HepG2 (cell line): Measurements from ENCODE around the gene TK2. TPM values are rescaled to one million over a fixed set of nuclear protein-coding genes. Genes with fewer than 3 reads are reported as not detected.

Experiments
- AHDC1 ChIP-seq: sonication (generic); formaldehyde crosslinking; IDR thresholded peaks from 2 replicates; pipeline ENCODE4 v1.5.1; 2020; ENCODE audit warnings: mild to moderate bottlenecking, missing genetic modification reagents, borderline replicate concordance
- ATF2 ChIP-seq: sonication (generic); formaldehyde crosslinking; IDR thresholded peaks from 2 replicates; pipeline ENCODE4 v1.4.0; 2020; ENCODE audit warnings: missing genetic modification reagents
- ATF6 ChIP-seq: sonication (generic); formaldehyde crosslinking; conservative IDR thresholded peaks from 2 replicates; pipeline ENCODE4 v1.4.0; 2020; ENCODE audit warnings: missing genetic modification reagents
- HBP1 ChIP-seq: IDR thresholded peaks from 2 replicates; pipeline ENCODE4 v1.6.1; 2016; ENCODE audit warnings: low read depth, control low read depth
- HOMEZ ChIP-seq: IDR thresholded peaks from 2 replicates; pipeline ENCODE4 v1.6.1; 2016; ENCODE audit warnings: low read depth
- MBD4 ChIP-seq: IDR thresholded peaks from 2 replicates; pipeline ENCODE4 v1.6.1; 2012; ENCODE audit warnings: low read length, inconsistent platforms, borderline replicate concordance
- TBL1XR1 ChIP-seq: fragments of 150-350 bp; IDR thresholded peaks from 2 replicates; pipeline ENCODE4 v1.6.1; 2014; ENCODE audit warnings: borderline replicate concordance, low read length; ENCODE audit not compliant: partially characterized antibody
- ZBTB26 ChIP-seq: IDR thresholded peaks from 2 replicates; pipeline ENCODE4 v1.6.1; 2016; ENCODE audit warnings: missing compliant biosample characterization, missing genetic modification reagents, borderline replicate concordance
- ZBTB42 ChIP-seq: sonication (generic); formaldehyde crosslinking; IDR thresholded peaks from 2 replicates; pipeline ENCODE4 v1.5.0; 2020; ENCODE audit warnings: mild to moderate bottlenecking, missing genetic modification reagents
- ZNF180 ChIP-seq: sonication (generic); formaldehyde crosslinking; IDR thresholded peaks from 2 replicates; pipeline ENCODE4 v1.4.0; 2020; ENCODE audit warnings: low read depth, missing genetic modification reagents, borderline replicate concordance
- ZNF484 ChIP-seq: sonication (generic); formaldehyde crosslinking; IDR thresholded peaks from 2 replicates; pipeline ENCODE4 v1.5.1; 2020; ENCODE audit warnings: mild to moderate bottlenecking, low read depth, missing genetic modification reagents, borderline replicate concordance
- ZNF512 ChIP-seq: sonication (generic); formaldehyde crosslinking; IDR thresholded peaks from 2 replicates; pipeline ENCODE4 v1.4.0; 2020; ENCODE audit warnings: mild to moderate bottlenecking, missing genetic modification reagents
- ZNF792 ChIP-seq: IDR thresholded peaks from 2 replicates; pipeline ENCODE4 v1.6.1; 2016
- polyA plus RNA-seq, 8 experiments: library from polyadenylated mRNA; depleted of rRNA in 3 of 8; stranded (reverse) in 7 of 8; unstranded in 1 of 8; fragments of >200 nt; fragmentation: Illumina TruSeq in 4 of 8; extraction: Trizol in 4 of 8; gene quantifications; 2 replicates each; pipeline versions ENCODE4 v1.2.1 to v1.2.3, GENCODE V29; 2011 to 2016; ENCODE audit warnings: low read depth in 4 of 8, missing spikeins in 1 of 8, mixed read lengths in 1 of 8; ENCODE audit not compliant: insufficient read depth in 1 of 8
- total RNA-seq, 5 experiments: library from RNA; depleted of rRNA; stranded (reverse); fragments of >200 nt; fragmentation: Illumina TruSeq; extraction: Trizol; gene quantifications; 2 replicates each; pipeline ENCODE4 v1.2.3, GENCODE V29; 2016; ENCODE audit warnings: low read depth in 1 of 5

TK2 gene
- total and polyA plus RNA-seq, 2 of the 13 experiments (the other 11 are each of a cell fraction or from before 2014, with no cell fraction given): 18.7 to 21.0 TPM

GRCh38 chr16:66553223-66553622, 3.3 kb upstream of the TK2 start (continued):
- no peak for TF ChIP-seq ZNF484 (CRISPR knock-in tag)
- TF ChIP-seq AHDC1 (CRISPR knock-in tag): peak; percentile 35; the same call in 1 of the 2 replicates
- no peak for TF ChIP-seq TBL1XR1
- no peak for TF ChIP-seq ZNF792 (CRISPR knock-in tag)
- TF ChIP-seq ZNF512: no peak
- TF ChIP-seq ATF2 (CRISPR knock-in tag): no peak
- 0 out of 2 replicates have a peak, but pooled peaks have one; percentile 30 for TF ChIP-seq HBP1 (CRISPR knock-in tag)
- TF ChIP-seq ZBTB42: 0 out of 2 replicates have a peak, but pooled peaks have one; percentile 8
- no peak for TF ChIP-seq ATF6 (CRISPR knock-in tag)
- peak; percentile 33; the same call in 1 of the 2 replicates for TF ChIP-seq HOMEZ (CRISPR knock-in tag)
- no peak for TF ChIP-seq ZBTB26 (CRISPR knock-in tag)
- TF ChIP-seq MBD4: no peak
- no peak for TF ChIP-seq ZNF180 (CRISPR knock-in tag)
